MM.1S (cell line): Measurements from ENCODE around the gene DDX25.

Experiments
- DNase-seq: peaks from one replicate; pipeline ENCODE4 v3.0.0-alpha.2; 2015
- H2AFZ ChIP-seq: fragments of 300-600 bp; sonication (generic); 2 replicates; pipeline ENCODE4 v1.6.0; 2016; ENCODE audit warnings: antibody characterized with exemption, low read length
- H3F3A ChIP-seq: fragments of 300-600 bp; sonication (generic); 2 replicates; pipeline ENCODE4 v1.6.1; 2016; ENCODE audit warnings: mild to moderate bottlenecking, antibody characterized with exemption, low read length, moderate library complexity, mixed read lengths; ENCODE audit not compliant: insufficient read depth
- H3K27ac ChIP-seq: fragments of 300-600 bp; sonication (generic); 2 replicates; pipeline ENCODE4 v1.5.1; 2016; ENCODE audit warnings: mild to moderate bottlenecking, low read length
- H3K27me3 ChIP-seq: fragments of 300-600 bp; sonication (generic); replicated peaks from 2 replicates; pipeline ENCODE4 v1.6.0; 2016; ENCODE audit warnings: low read length; ENCODE audit not compliant: insufficient read depth
- H3K36me3 ChIP-seq: fragments of 300-600 bp; sonication (generic); replicated peaks from 2 replicates; pipeline ENCODE4 v1.6.1; 2016; ENCODE audit warnings: mild to moderate bottlenecking, low read length, mixed read lengths; ENCODE audit not compliant: insufficient read depth
- H3K4me1 ChIP-seq: fragments of 300-600 bp; sonication (generic); 2 replicates; pipeline ENCODE4 v1.6.1; 2016; ENCODE audit warnings: low read length, mixed read lengths
- H3K4me2 ChIP-seq: fragments of 300-600 bp; sonication (generic); 2 replicates; pipeline ENCODE4 v1.6.0; 2016; ENCODE audit warnings: low read depth, low read length
- H3K4me3 ChIP-seq: fragments of 300-600 bp; sonication (generic); 2 replicates; pipeline ENCODE4 v1.5.1; 2016; ENCODE audit warnings: low read length, mixed read lengths
- H3K79me2 ChIP-seq: fragments of 300-600 bp; sonication (generic); 2 replicates; pipeline ENCODE4 v1.6.1; 2016; ENCODE audit warnings: mixed run types, low read length, mixed read lengths
- H3K9ac ChIP-seq: fragments of 300-600 bp; sonication (generic); 2 replicates; pipeline ENCODE4 v1.6.1; 2016; ENCODE audit warnings: low read length, mixed read lengths
- H3K9me2 ChIP-seq: fragments of 300-600 bp; sonication (generic); replicated peaks from 2 replicates; pipeline ENCODE4 v1.6.1; 2016; ENCODE audit warnings: mild to moderate bottlenecking, low read length, mixed read lengths; ENCODE audit not compliant: insufficient read depth
- H3K9me3 ChIP-seq: fragments of 300-600 bp; sonication (generic); replicated peaks from 2 replicates; pipeline ENCODE4 v1.6.1; 2016; ENCODE audit warnings: mild to moderate bottlenecking, low read length, mixed read lengths; ENCODE audit not compliant: insufficient read depth
- H4K20me1 ChIP-seq: fragments of 300-600 bp; sonication (generic); 2 replicates; pipeline ENCODE4 v1.6.1; 2016; ENCODE audit warnings: mild to moderate bottlenecking, low read length, moderate library complexity, mixed read lengths; ENCODE audit not compliant: insufficient read depth
- EZH2 ChIP-seq: fragments of 300-600 bp; sonication (generic); optimal IDR thresholded peaks from 2 replicates; pipeline ENCODE3; 2017; ENCODE audit warnings: low read depth, mild to moderate bottlenecking, antibody characterized with exemption, low read length, mixed read lengths
- EZH2phosphoT487 ChIP-seq: fragments of 300-600 bp; sonication (generic); IDR thresholded peaks from 2 replicates; pipeline ENCODE4 v1.6.1; 2018; ENCODE audit warnings: antibody characterized with exemption, low read length
- TF ChIP-seq, protein P1 (sequence below): fragments of 300-600 bp; sonication (generic); IDR thresholded peaks from 2 replicates; pipeline ENCODE4 v1.5.1; 2016; ENCODE audit warnings: antibody characterized with exemption, low read length, mixed read lengths

Gene DDX25

DNA sequence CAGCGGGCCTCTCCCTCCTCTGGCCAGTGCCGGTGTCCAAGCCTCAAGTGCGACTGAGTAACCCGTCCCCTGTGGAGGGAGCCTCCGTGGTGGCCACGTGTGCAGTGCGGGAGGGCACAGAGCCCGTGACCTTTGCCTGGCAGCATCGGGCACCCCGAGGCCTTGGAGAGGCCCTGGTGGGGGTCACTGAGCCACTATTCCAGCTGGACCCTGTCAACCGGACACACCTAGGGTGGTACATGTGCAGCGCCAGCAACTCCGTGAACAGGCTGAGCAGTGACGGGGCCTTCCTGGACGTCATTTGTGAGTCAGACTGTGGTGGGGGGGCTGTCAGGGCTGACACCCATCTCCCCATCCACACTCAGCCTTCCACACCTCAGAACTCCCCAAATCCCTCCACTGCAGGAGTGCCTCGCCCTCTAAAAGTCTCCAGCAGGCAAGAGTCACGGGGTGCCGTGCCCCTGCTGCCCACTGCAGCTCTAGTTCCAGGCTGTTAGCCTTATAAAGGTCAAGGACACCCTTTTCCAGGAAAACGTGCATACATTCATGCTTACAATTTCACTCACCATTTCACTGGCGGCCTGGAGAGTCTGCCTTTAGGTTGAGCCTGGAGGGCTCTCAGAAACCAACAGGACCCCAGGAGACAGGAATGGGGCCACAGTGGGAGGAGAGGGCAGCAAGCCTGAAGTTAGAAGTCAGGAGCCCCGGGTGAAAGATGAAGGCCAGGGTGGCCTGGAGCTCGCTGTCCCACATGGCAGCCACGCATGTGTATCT lies 44.2 kb downstream of the DDX25 start:
- Histone ChIP-seq H3K27ac (no peak overlapping the region), H3K79me2 (no peaks in the 10 kb centered on the region), H3K4me2 (no peak overlapping the region), H3K4me3 (no peak overlapping the region), H3K9ac (no peak overlapping the region), H3F3A (no peaks in the 10 kb centered on the region), H3K9me3 (no peaks in the 10 kb centered on the region), H3K27me3 (no peaks in the 10 kb centered on the region), H3K36me3 (no peaks in the 10 kb centered on the region), H3K9me2 (no peaks in the 10 kb centered on the region), H4K20me1 (no peaks in the 10 kb centered on the region), H2AFZ (no peak overlapping the region), H3K4me1 (no peaks in the 10 kb centered on the region)
- TF ChIP-seq EZH2phosphoT487 (no peak), EZH2 (no peak)
- TF ChIP-seq, protein P1, sequence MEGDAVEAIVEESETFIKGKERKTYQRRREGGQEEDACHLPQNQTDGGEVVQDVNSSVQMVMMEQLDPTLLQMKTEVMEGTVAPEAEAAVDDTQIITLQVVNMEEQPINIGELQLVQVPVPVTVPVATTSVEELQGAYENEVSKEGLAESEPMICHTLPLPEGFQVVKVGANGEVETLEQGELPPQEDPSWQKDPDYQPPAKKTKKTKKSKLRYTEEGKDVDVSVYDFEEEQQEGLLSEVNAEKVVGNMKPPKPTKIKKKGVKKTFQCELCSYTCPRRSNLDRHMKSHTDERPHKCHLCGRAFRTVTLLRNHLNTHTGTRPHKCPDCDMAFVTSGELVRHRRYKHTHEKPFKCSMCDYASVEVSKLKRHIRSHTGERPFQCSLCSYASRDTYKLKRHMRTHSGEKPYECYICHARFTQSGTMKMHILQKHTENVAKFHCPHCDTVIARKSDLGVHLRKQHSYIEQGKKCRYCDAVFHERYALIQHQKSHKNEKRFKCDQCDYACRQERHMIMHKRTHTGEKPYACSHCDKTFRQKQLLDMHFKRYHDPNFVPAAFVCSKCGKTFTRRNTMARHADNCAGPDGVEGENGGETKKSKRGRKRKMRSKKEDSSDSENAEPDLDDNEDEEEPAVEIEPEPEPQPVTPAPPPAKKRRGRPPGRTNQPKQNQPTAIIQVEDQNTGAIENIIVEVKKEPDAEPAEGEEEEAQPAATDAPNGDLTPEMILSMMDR: no peak
- DNase-seq: no peak

- DNase-seq: no peak
- H2AFZ ChIP-seq: no peak overlapping the region
- TF ChIP-seq, protein P1: no peak
- no peak for TF ChIP-seq EZH2
- TF ChIP-seq EZH2phosphoT487: no peak
Observed at GRCh38 chr11:125949271-125950177, 45.2 kb downstream of the DDX25 start.

DNA sequence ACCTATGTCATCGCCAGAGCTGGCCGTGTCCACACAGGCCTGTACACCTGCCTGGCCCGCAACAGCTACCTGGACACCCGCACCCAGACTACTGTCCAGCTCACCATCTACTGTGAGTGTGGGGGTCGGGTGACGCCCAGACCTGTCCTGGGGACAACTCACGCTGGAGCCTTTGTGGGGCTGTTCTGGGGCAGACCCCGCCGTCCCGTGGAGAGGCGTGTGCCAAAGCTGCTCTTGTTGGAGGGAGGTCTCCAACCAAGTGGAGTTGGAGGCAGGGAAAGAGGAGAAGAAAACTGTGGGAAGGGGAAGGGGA lies 45.8 kb downstream of the DDX25 start:
- H4K20me1 ChIP-seq: no peaks in the 10 kb centered on the region
- H3K4me2 ChIP-seq: no peak overlapping the region
- H3F3A ChIP-seq: no peaks in the 10 kb centered on the region
- no peaks in the 10 kb centered on the region for H3K9me3 ChIP-seq
- H3K27ac ChIP-seq: no peak overlapping the region
- no peaks in the 10 kb centered on the region for H3K4me1 ChIP-seq
- no peak for TF ChIP-seq EZH2
- TF ChIP-seq EZH2phosphoT487: no peak
- TF ChIP-seq, protein P1: no peak
- no peaks in the 10 kb centered on the region for H3K79me2 ChIP-seq
- no peak for DNase-seq
- H3K27me3 ChIP-seq: no peaks in the 10 kb centered on the region
- no peak overlapping the region for H3K4me3 ChIP-seq
- no peaks in the 10 kb centered on the region for H3K36me3 ChIP-seq
- no peak overlapping the region for H3K9ac ChIP-seq
- no peak overlapping the region for H2AFZ ChIP-seq
- H3K9me2 ChIP-seq: no peaks in the 10 kb centered on the region

More at GRCh38 chr11:125949271-125950177, 45.2 kb downstream of the DDX25 start:
- H3K36me3 ChIP-seq: no peaks in the 10 kb centered on the region
- H3K79me2 ChIP-seq: no peaks in the 10 kb centered on the region
- H3K9me2 ChIP-seq: no peaks in the 10 kb centered on the region
- H3K9ac ChIP-seq: no peak overlapping the region
- no peak overlapping the region for H3K4me3 ChIP-seq
- no peak overlapping the region for H3K27ac ChIP-seq
- H3K4me1 ChIP-seq: no peaks in the 10 kb centered on the region
- no peaks in the 10 kb centered on the region for H4K20me1 ChIP-seq
- no peaks in the 10 kb centered on the region for H3K27me3 ChIP-seq
- H3K4me2 ChIP-seq: no peak overlapping the region
- no peaks in the 10 kb centered on the region for H3K9me3 ChIP-seq
- H3F3A ChIP-seq: no peaks in the 10 kb centered on the region
